Nephron (organoid): ENCODE data around the gene INSR.
"Not testable (repeated sequence)": the region's sequence is repeated elsewhere in the genome, so short reads cannot be mapped to it uniquely, and the experiment has no call there.

Experiments
- H3K27ac Mint-ChIP-seq, 3 experiments: 2 replicates each; pipeline ENCODE4 v1.8.0; 2020; ENCODE audit warnings: mixed read lengths in 3 of 3, mild to moderate bottlenecking in 2 of 3, moderate library complexity in 1 of 3
- H3K27me3 Mint-ChIP-seq: 2 replicates; pipeline ENCODE4 v1.8.0; 2021; ENCODE audit warnings: low read depth, mild to moderate bottlenecking, moderate library complexity, mixed read lengths
- H3K36me3 Mint-ChIP-seq: 2 replicates; pipeline ENCODE4 v1.8.0; 2020; ENCODE audit warnings: low read depth, mixed read lengths
- H3K4me1 Mint-ChIP-seq: 2 replicates; pipeline ENCODE4 v1.8.0; 2020; ENCODE audit warnings: mixed read lengths
- H3K4me3 Mint-ChIP-seq, 3 experiments: 2 replicates each; pipeline ENCODE4 v1.8.0; 2020; ENCODE audit warnings: mild to moderate bottlenecking in 3 of 3, mixed read lengths in 3 of 3, moderate library complexity in 2 of 3
- H3K9me3 Mint-ChIP-seq: 2 replicates; pipeline ENCODE4 v1.8.0; 2020; ENCODE audit warnings: mixed read lengths
- CTCF ChIP-seq, 3 experiments: fragments of 200-600 bp; sonication (generic); IDR thresholded peaks; one replicate each; pipeline ENCODE4 v1.5.0; 2021; ENCODE audit warnings: antibody characterized with exemption in 3 of 3; ENCODE audit not compliant: unreplicated experiment in 3 of 3

The INSR gene

GRCh38 chr19:7214324-7215089 lies 79.7 kb downstream of the INSR start:
- no peaks in the 10 kb centered on the region for H3K9me3 Mint-ChIP-seq
- no peak for TF ChIP-seq CTCF (IDR thresholded peaks at IDR 0.05; ENCODE audit: unreplicated experiment in 3 of 3)
- H3K27ac Mint-ChIP-seq, result peak overlapping the region in 2 of 3 experiments; percentile 15 to 80

GRCh38 chr19:7213628-7214323 lies 80.4 kb downstream of the INSR start:
- Mint-ChIP-seq H3K27me3 (no peaks in the 10 kb centered on the region), H3K27ac (peak overlapping the region in 2 of 3 experiments; percentile 74 to 80), H3K4me1 (peaks cover 22% of the 10 kb centered on the region), H3K4me3 (no peak overlapping the region), H3K9me3 (no peaks in the 10 kb centered on the region), H3K36me3 (no peaks in the 10 kb centered on the region)
- TF ChIP-seq CTCF (IDR thresholded peaks at IDR 0.05; ENCODE audit: unreplicated experiment in 3 of 3), result no peak

More at GRCh38 chr19:7214324-7215089, 79.7 kb downstream of the INSR start:
- no peaks in the 10 kb centered on the region for H3K36me3 Mint-ChIP-seq
- H3K4me1 Mint-ChIP-seq, result peaks cover 21% of the 10 kb centered on the region
- no peaks in the 10 kb centered on the region for H3K27me3 Mint-ChIP-seq
- H3K4me3 Mint-ChIP-seq, result no peak overlapping the region

- no peaks in the 10 kb centered on the region for H3K36me3 Mint-ChIP-seq
- H3K27me3 Mint-ChIP-seq, result no peaks in the 10 kb centered on the region
Observed at GRCh38 chr19:7211191-7211951, 82.8 kb downstream of the INSR start.

GRCh38 chr19:7210359-7210758 lies 83.9 kb downstream of the INSR start:
- no peaks in the 10 kb centered on the region for H3K27me3 Mint-ChIP-seq
- no peak overlapping the region for H3K4me3 Mint-ChIP-seq

More at GRCh38 chr19:7211191-7211951, 82.8 kb downstream of the INSR start:
- Mint-ChIP-seq H3K4me3 (peak overlapping the region in 1 of 3 experiments; percentile 31), H3K9me3 (no peaks in the 10 kb centered on the region), H3K4me1 (peaks cover 27% of the 10 kb centered on the region), H3K27ac (peak overlapping the region; percentile 8 to 81 (median 56))
- TF ChIP-seq CTCF (IDR thresholded peaks at IDR 0.05; ENCODE audit: unreplicated experiment in 3 of 3), result no peak

GRCh38 chr19:7209597-7210325 lies 84.5 kb downstream of the INSR start:
- peaks cover 27% of the 10 kb centered on the region for H3K4me1 Mint-ChIP-seq
- not testable (repeated sequence) for H3K27ac Mint-ChIP-seq, H3K9me3 Mint-ChIP-seq, H3K4me3 Mint-ChIP-seq, H3K36me3 Mint-ChIP-seq, H3K27me3 Mint-ChIP-seq

More at GRCh38 chr19:7210359-7210758, 83.9 kb downstream of the INSR start:
- no peaks in the 10 kb centered on the region for H3K9me3 Mint-ChIP-seq
- no peaks in the 10 kb centered on the region for H3K36me3 Mint-ChIP-seq
- peaks cover 27% of the 10 kb centered on the region for H3K4me1 Mint-ChIP-seq
- H3K27ac Mint-ChIP-seq, result no peak overlapping the region
- no peak for TF ChIP-seq CTCF (IDR thresholded peaks at IDR 0.05; ENCODE audit: unreplicated experiment in 3 of 3)

GRCh38 chr19:7209036-7209435 lies 85.2 kb downstream of the INSR start:
- not testable (repeated sequence) for H3K27me3 Mint-ChIP-seq, H3K4me3 Mint-ChIP-seq, H3K36me3 Mint-ChIP-seq, H3K27ac Mint-ChIP-seq, H3K9me3 Mint-ChIP-seq
- peaks cover 27% of the 10 kb centered on the region for H3K4me1 Mint-ChIP-seq
